Mucosa of stomach (tissue), 1 donor: ENCODE measurements around the gene RAD23B.
A peak's percentile ranks its signal among the peaks of the same experiment; 100 is the strongest.

Source experiments
- H3K27me3 ChIP-seq: one replicate; pipeline ENCODE4 v1.7.0; 2013; ENCODE audit warnings: mild to moderate bottlenecking, low read length; ENCODE audit not compliant: control insufficient read depth, insufficient read depth
- H3K36me3 ChIP-seq: one replicate; pipeline ENCODE4 v1.7.0; 2013; ENCODE audit warnings: low read length; ENCODE audit not compliant: control insufficient read depth, insufficient read depth
- H3K4me1 ChIP-seq: one replicate; pipeline ENCODE4 v1.7.0; 2013; ENCODE audit warnings: mild to moderate bottlenecking, low read length; ENCODE audit not compliant: control insufficient read depth, insufficient read depth
- H3K4me3 ChIP-seq: one replicate; pipeline ENCODE4 v1.7.0; 2013; ENCODE audit warnings: low read length
- H3K9ac ChIP-seq: one replicate; pipeline ENCODE4 v1.7.0; 2013; ENCODE audit warnings: mild to moderate bottlenecking, low read length, moderate library complexity
- H3K9me3 ChIP-seq: one replicate; pipeline ENCODE4 v1.7.0; 2013; ENCODE audit warnings: mild to moderate bottlenecking, low read length, moderate library complexity; ENCODE audit not compliant: control insufficient read depth
- donor health status: Pancreatic carcinoma.

Gene RAD23B

DNA sequence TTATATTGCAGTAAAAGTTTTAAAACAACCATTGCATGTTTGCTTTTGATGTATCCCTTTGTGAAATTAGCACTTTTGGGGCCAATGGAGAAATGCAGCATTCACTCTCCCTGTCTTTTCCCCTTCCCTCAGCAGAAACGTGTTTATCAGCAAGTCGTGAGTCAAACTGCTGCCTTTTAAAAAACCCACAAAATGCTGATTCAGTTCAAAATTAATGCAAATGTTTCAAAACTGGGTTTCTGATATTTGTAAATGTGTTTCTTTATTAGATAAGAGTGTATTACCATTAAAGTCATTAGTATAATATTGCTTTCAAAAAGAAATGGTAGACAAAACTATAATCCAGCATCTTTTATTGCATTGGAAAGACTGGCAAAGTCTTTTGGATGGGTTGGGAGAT lies 47.3 kb downstream of the RAD23B start:
- Histone ChIP-seq H3K27me3 (no peaks in the 10 kb centered on the region), H3K4me1 (no peaks in the 10 kb centered on the region), H3K9me3 (no peaks in the 10 kb centered on the region), H3K36me3 (no peaks in the 10 kb centered on the region), H3K4me3 (no peak overlapping the region), H3K9ac (no peak overlapping the region)

DNA sequence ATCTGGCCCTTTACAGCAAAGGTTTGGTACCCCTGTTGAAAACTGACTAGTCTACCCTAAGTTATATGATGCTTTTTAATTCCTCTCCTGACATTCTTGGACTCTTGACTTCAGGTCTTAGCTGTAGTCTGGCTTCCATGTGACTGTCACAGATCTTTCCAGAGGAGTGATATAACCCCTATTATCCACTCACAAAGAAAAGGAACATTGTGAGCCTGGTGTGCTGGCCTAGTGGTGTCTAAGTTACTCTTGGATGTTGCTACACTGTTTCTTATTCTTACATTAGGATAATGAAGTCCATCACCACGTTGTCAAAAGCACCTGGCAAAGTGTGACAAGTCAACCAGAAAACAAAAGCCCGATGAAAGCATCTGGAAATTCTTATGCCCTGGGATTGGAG lies 49.8 kb downstream of the RAD23B start:
- Histone ChIP-seq H3K4me1 (no peaks in the 10 kb centered on the region), H3K27me3 (no peaks in the 10 kb centered on the region), H3K4me3 (no peak overlapping the region), H3K36me3 (no peaks in the 10 kb centered on the region), H3K9ac (no peak overlapping the region), H3K9me3 (no peaks in the 10 kb centered on the region)

DNA sequence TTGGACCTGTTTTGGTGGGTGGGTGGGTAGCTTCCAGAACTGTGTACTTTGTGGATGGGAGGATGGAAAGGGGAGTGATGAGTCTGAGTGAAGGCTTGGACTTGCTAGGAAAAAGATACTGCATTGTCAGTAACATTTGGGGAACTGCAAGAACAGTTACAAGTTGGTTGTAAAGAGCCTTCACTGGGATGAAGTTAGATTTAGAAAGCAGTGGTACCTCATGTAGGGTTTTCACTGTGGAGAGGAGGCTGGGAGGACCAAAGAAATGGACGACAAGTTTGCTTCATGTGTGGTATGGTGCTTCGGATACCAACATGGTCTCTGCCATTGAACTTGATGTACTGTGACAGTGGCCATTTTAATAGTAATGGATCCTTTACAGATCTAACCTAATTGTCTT lies 50.3 kb downstream of the RAD23B start:
- no peak overlapping the region for H3K9ac ChIP-seq
- H3K36me3 ChIP-seq, result no peaks in the 10 kb centered on the region
- H3K4me3 ChIP-seq, result no peak overlapping the region
- H3K4me1 ChIP-seq, result no peaks in the 10 kb centered on the region
- H3K27me3 ChIP-seq, result no peaks in the 10 kb centered on the region
- no peaks in the 10 kb centered on the region for H3K9me3 ChIP-seq

DNA sequence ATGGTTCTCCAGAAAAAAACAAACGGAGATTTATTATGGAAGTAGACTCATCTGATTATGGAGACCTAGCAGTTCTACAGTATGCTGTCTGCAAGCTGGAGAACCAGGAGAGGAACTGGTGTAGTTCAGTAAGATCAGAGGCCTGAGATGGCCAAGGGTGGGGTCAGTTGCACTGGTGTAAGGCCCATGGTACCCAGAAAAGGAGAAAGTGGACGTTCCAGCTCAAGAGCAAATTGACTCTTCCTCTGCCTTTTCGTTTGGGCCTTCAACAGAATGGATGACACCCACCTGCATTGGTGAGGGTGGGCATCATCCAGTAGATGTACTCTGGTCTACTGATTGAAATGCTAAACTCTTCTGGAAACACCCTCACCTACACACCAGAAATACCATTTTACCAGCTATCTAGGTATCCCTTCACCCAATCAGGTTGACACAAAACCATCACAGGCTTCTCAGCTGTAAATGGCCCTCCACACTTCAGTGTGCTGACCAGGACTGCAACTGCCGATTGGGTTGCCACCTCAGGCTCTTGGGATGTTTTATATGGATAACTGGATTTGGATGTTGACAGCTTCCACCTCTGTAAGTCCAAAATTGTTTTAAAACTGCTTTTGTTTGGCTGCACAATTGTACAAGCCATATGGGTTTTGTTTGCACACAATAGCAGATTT lies 51.2 kb downstream of the RAD23B start:
- Histone ChIP-seq H3K4me3 (no peak overlapping the region), H3K9ac (no peak overlapping the region), H3K36me3 (no peaks in the 10 kb centered on the region), H3K4me1 (no peaks in the 10 kb centered on the region), H3K27me3 (no peaks in the 10 kb centered on the region), H3K9me3 (no peaks in the 10 kb centered on the region)

DNA sequence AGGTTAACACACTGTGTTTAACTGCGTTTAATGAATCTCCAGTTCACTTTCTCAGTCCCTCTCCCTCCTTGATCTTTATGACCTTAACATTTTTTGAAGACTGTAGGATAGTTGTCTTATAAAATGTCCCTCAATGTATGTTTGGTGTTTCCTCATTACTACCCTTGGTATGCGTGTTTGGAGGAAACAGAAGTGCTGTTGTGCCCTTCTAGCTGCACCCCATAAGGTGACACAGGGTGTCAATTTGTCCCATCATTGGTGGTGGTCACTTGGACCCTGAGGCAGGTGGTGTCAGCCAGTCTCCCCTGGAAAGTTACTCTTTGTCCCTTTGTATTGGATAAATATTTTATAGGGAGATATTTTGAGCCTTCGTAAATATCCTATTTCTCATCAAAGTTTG lies 52.3 kb downstream of the RAD23B start:
- Histone ChIP-seq H3K9me3 (no peaks in the 10 kb centered on the region), H3K9ac (no peak overlapping the region), H3K4me1 (no peaks in the 10 kb centered on the region), H3K36me3 (no peaks in the 10 kb centered on the region), H3K4me3 (no peak overlapping the region), H3K27me3 (no peaks in the 10 kb centered on the region)

DNA sequence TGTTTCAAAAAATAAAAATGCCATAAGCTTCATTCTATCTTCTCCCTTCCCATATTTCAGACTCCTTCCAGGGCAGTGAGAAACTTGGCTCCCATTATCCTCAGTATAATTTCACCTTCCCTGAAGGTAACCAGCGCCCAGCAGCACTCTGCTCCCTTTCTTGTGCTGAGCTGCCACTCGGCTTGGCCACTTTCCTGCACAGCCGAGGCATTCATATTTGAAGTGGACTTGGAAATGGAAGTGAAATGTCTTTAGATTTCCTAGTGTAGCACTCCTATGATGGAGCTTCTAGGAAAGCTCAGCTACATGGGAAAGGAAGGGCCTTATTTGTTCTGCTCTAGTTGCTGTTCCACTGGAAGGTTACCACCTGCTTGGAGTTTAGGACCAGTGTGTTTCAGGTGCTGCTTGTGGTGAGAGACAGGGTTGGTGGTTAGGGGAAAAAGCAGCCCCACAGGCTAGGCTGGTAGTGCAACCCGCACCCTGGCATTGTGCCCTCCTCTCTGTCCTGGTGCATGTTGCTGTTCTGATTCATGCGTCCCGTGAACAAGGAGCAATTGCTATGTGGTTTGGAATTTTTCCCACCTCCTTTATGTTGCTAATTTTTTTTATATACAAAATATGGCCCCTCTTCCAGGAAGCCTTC lies 53.8 kb downstream of the RAD23B start:
- Histone ChIP-seq H3K36me3 (no peaks in the 10 kb centered on the region), H3K27me3 (no peaks in the 10 kb centered on the region), H3K4me3 (no peak overlapping the region), H3K9me3 (no peaks in the 10 kb centered on the region), H3K4me1 (peaks cover 5% of the 10 kb centered on the region), H3K9ac (no peak overlapping the region)

DNA sequence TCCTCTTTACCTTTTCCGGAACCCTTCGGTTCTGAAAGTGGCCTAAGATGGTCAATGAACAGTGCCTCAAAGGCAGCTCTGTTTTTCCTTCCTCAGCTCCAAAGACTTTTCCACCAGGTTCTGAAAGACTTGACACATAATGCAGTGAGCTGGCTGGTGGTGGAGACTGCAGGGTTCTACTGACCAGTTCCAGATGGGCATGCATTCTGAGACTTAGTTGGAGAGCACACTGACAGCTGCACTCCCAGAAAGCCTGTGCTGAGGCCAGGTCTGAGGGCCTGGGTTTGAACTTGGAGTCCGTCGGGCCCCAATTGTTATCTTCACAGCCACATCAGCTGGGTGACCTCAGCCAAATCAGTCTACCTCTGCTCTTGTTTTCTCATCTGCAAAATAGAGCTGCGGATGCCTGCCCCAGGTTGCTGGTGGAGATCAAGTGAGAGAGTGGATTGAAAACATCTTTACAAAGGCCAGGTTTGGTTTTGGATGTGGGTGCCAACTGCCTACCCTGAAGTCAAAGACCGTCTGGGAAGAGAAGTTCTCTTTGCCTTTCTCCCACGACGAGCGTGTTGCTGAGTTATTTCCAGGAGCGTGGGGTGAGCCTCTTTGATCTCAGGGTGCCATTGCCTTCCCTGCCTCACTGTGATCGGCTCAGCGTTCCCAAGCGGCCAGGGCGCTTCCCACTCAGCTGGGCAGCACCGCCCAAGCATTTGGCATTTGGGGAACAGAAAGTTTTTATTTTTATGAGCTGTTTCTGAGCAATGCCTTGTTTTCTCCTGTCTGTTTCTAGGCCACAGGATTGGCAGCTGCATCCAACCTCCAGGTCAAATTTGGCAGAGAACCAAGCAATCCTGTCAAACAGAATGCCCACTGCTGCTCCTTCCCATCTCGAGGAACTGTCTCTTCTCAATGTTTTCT lies 54.9 kb downstream of the RAD23B start:
- no peak overlapping the region for H3K9ac ChIP-seq
- peaks cover 5% of the 10 kb centered on the region for H3K4me1 ChIP-seq
- H3K4me3 ChIP-seq, result no peak overlapping the region
- no peaks in the 10 kb centered on the region for H3K27me3 ChIP-seq
- H3K9me3 ChIP-seq, result no peaks in the 10 kb centered on the region
- H3K36me3 ChIP-seq, result no peaks in the 10 kb centered on the region

DNA sequence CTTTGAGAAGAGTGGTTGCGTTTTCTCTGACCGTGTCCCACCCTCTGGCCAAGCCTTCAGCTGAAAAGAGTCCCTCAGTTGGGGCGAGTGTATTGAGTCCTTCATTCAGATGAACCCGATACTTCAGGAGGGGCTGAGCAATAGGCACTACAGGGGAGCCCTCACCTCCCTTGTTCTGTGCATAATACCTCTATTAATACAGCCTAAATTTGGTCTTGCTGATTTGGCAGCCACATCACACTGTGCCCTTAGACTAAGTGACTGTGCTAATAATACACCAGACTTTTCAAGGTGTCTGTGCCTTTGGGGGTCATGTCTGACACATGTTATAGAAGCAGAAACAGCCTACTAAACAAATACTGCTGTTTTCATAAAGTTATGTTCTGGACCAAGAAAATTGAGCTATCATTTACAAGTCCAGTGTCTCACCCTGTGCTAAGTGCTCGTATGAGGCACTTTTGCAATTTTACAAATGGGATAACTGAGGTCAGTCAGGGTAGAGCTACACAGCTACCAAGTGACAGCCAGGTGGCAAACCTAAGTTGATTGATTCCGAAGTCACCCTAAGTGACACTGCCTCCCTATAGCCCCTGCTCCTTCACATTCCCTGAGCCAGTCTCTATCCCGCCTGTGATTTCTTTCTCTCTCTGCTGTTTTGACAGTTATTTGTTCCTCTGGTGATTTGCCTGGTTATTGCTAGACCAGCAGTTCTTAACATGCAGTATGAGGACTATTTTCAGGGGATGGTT lies 56.0 kb downstream of the RAD23B start:
- H3K36me3 ChIP-seq, result no peaks in the 10 kb centered on the region
- no peak overlapping the region for H3K4me3 ChIP-seq
- no peaks in the 10 kb centered on the region for H3K27me3 ChIP-seq
- no peak overlapping the region for H3K9ac ChIP-seq
- peaks cover 5% of the 10 kb centered on the region for H3K4me1 ChIP-seq
- no peaks in the 10 kb centered on the region for H3K9me3 ChIP-seq

DNA sequence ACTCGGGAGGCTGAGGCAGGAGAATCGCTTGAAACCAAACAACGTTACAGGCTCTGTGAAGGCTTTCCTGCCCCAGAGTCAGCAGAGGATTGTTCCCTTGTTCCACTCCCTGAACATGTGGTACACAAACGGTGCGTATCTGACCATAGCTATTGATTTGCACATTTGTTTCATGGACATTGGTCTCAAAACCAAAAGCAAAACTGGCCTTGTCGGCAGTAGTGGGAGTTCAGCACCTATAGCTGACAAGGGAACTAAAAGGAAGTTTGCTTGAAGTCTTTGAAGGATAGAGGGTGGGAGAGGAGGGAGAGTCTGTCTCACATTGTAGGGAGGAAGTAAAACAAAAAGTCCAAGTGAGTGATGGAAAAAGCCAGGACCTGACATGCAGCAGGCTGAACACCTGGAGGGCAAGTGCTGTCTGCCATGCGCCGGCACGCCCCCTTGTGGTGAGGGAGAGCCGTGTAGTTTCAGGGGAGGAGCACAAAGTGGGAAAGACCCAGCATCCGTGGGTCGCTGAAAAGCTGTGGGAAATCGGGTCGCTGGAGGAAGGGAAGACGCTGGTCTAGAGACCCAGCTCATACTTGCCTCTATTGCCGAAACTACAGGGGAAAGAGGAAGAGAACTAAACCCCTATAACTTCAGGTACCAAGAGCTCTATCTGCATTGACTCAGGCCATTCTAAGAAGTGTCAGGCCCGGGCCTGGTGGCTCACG lies 58.0 kb downstream of the RAD23B start:
- Histone ChIP-seq H3K4me3 (peak overlapping the region; percentile 67), H3K9me3 (no peaks in the 10 kb centered on the region), H3K4me1 (peaks cover 5% of the 10 kb centered on the region), H3K9ac (peak overlapping the region; percentile 47), H3K27me3 (no peaks in the 10 kb centered on the region), H3K36me3 (no peaks in the 10 kb centered on the region)

DNA sequence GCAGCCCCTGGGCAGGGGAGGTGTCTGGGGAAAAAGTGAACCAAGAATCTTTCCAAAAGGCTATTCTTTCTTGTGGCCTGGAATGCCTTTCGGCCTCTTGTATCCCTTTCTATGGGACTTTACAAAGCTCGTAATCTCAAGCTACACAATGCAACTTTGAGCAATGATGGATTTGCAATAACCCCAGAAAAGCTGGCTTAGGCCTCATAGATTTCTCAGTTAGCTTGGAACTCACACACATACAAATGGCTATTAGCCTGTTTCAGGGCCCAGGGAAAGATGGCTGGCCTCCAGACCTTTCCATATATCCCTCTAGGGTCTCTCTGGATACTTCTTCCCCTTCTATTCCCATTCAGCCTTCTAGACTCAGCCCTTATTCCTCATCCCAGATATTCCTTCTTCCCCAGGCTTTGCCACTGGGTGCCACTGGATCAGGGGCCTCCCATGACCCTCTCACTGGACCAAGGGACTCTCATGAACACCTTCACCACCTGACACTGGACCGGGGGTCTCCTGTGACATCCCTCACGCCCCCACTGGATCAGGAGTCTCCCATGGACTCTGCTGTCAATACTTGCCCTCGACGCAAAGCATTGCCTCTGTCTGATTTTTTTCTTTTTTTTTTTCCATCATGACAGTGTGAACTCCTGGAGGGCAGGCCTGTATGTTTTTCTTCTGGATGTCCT lies 59.5 kb downstream of the RAD23B start:
- Histone ChIP-seq H3K27me3 (no peaks in the 10 kb centered on the region), H3K4me1 (peaks cover 5% of the 10 kb centered on the region), H3K4me3 (no peak overlapping the region), H3K9ac (no peak overlapping the region), H3K36me3 (no peaks in the 10 kb centered on the region), H3K9me3 (no peaks in the 10 kb centered on the region)

DNA sequence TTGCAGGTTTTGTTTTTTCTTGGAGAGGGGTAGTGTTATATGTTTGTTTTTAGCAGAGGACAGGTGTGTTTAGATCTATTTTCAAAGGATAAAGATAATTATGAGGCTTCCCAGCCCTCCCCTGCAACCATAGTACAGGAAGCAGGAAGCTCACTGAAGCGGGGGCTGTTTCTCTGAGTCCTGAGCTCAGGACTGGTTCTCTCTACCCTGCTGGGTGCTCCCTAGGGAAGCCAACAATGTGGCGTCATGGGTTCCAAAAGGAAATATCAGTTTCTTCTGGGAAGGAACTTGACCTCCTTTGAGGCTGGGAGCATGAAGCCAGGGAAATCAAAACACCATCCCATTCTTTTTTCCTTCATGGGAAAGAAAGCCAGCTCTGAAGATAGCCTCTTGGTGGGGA lies 62.2 kb downstream of the RAD23B start:
- no peak overlapping the region for H3K9ac ChIP-seq
- H3K27me3 ChIP-seq, result no peaks in the 10 kb centered on the region
- peaks cover 5% of the 10 kb centered on the region for H3K4me1 ChIP-seq
- no peaks in the 10 kb centered on the region for H3K36me3 ChIP-seq
- H3K9me3 ChIP-seq, result no peaks in the 10 kb centered on the region
- no peak overlapping the region for H3K4me3 ChIP-seq
